GM18526 (cell line): ENCODE results near the gene TOX2.

Experiments used
- POLR2A ChIP-seq: IDR thresholded peaks from 3 replicates; pipeline ENCODE4 v1.6.1; 2011; ENCODE audit not compliant: insufficient read length; ENCODE audit errors: extremely low read depth

The TOX2 gene

GRCh38 chr20:44029848-44030230, 115.2 kb downstream of the TOX2 start:
- no peak for TF ChIP-seq POLR2A

- TF ChIP-seq POLR2A: no peak
Observed at GRCh38 chr20:44030394-44030793, 115.7 kb downstream of the TOX2 start.

DNA sequence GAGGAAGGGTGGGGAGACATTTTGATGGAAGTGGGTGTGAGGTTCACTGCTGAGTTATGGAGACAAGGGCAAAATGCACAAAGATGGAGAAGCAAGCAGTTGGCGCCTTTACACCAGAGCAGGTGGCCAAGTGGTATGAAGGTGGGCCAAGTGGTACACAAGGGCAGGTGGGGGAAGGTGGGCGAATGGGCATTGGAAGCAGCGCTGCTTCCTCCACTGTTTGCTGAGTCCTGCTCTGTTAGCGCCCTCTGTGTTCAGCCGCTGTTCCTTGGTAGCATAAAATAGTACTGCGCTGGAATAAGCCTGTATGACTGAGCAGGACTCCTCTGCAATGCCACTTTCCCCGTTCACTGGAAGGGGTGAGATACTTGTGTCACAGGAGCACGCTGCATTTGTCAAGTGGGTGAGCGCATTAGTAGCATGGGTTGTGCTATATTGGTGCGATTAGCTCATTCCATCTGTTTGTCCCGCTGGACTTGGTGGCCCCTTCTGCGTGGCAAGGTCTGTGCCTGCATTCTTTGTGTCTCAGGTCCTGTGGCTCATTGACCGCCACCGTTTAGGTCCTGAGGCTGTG, 116.4 kb downstream of the TOX2 start:
- TF ChIP-seq POLR2A: no peak

- TF ChIP-seq POLR2A: no peak
Observed at GRCh38 chr20:44031781-44032582, 117.3 kb downstream of the TOX2 start.

DNA sequence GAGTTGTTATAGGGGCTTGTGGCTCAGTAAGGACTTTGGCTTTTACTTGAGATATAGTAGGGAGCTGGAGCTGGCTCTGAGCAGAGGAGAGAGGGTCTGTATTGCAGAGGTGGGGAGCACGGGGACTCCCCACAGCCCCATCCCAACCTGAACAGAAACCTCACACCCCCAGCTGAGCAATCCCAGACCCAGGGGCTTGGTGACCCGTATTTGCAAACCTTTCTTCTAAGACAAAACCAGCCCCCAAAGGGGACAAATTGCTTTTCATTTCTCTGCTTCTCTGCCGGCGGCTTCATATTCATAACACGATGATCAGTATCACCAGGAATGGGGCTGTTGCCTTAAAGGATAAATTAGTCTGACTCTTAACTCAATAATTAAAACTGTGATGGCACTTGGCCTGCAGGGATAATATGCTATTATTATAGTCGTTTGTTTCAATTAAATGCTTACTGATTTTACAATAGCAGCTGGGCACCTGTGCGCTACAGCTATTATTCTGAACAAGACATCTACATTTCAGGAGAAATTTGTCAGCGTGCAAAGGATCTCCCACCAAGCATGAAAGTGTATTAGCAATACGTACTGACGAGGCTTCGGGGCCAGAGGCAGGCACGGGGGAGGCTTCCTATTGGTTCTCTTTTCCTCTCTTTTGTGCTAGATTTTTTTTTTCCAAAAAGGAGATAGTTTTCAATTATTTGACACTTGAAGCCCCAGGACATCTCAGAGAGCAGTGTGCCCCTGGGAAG, 118.1 kb downstream of the TOX2 start:
- TF ChIP-seq POLR2A: no peak

- no peak for TF ChIP-seq POLR2A
Observed at GRCh38 chr20:44033344-44033743, 118.7 kb downstream of the TOX2 start.

GRCh38 chr20:44033873-44034272, 119.2 kb downstream of the TOX2 start:
- no peak for TF ChIP-seq POLR2A

- TF ChIP-seq POLR2A: no peak
Observed at GRCh38 chr20:44034451-44034850, 119.8 kb downstream of the TOX2 start.

- no peak for TF ChIP-seq POLR2A
Observed at GRCh38 chr20:44034965-44035635, 120.4 kb downstream of the TOX2 start.

DNA sequence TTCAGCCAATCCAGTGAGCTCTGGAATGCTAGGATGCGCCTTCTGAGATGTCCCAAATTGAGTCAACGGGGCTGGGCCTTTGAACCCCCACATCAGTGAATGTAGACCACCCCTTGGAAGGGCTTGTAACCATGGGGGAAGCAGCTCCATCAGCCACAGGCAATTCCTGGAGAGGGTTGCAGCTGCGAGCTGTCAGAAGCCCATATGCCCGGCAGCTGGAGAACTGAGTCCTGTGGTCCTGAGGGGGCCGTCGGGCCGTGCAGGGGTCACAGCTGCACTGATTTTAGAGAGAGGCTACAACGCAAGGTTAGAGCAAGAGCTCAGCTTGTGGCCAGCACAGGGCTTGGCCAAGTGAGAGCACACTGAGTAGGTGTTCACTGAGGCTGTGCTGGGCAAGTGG, 121.3 kb downstream of the TOX2 start:
- TF ChIP-seq POLR2A: no peak

- TF ChIP-seq POLR2A: no peak
Observed at GRCh38 chr20:44036441-44036840, 121.8 kb downstream of the TOX2 start.

DNA sequence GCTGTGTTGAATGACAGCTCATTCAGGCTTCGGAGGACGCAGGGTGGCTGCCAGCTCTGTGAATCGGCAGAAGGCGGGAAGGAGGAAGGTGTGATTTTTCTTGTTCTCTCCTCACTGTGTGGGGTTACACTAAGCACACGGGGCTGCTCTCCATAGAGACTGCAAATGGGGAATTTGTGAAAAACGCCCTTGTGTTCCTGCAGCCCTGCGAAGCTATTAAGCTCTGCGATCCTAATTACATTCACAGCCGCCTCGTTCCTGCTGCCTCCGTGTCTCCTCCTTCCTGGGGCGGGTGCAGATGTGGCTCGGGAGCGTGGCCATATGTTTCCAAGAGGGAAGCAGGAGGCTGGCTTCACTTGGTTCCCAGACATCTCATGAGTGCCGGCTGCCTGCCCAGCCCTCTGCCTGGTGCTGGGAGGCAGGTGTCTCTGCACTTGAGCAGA, 124.0 kb downstream of the TOX2 start:
- TF ChIP-seq POLR2A: no peak

- TF ChIP-seq POLR2A: no peak
Observed at GRCh38 chr20:44039147-44039546, 124.5 kb downstream of the TOX2 start.

DNA sequence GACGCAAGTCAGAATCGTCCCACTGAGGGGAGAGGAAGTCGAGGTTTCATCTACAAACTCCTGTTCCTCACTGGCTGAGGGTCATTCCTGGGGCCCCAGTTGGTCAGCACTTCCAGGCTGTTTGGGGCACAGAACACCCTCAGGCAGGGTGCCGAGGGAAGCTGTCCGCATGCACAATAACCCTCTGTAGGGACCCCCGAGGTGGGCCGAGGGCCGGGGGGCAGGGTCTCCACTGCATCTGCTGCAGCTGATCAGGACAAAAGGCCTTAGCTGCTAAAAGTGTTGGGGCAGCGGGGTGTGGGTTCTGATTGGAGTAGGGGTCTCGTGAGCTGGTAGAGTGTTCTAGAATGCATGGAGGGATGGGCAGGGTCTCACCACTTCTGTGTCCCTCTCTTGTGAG, 125.1 kb downstream of the TOX2 start:
- TF ChIP-seq POLR2A: no peak

GRCh38 chr20:44040202-44040915, 125.7 kb downstream of the TOX2 start:
- no peak for TF ChIP-seq POLR2A
